Activated CD8-positive, alpha-beta memory T cell treated with anti-CD3 and anti-CD28 coated beads, Interleukin-2, amount 50 U/mL, for 24 hours (primary cell): Measurements from ENCODE around the gene PIK3CB.
"Not testable (repeated sequence)": the region's sequence is repeated elsewhere in the genome, so short reads cannot be mapped to it uniquely, and the experiment has no call there.

Experiments
- DNase-seq: peaks from one replicate; pipeline ENCODE4 v3.0.0-alpha.2; 2020; ENCODE audit errors: extremely low read depth

The PIK3CB gene

GRCh38 chr3:138803006-138803653, 31.6 kb downstream of the PIK3CB start:
- DNase-seq = no peak

GRCh38 chr3:138802223-138802622, 32.5 kb downstream of the PIK3CB start:
- not testable (repeated sequence) for DNase-seq

GRCh38 chr3:138801792-138802191, 32.9 kb downstream of the PIK3CB start:
- DNase-seq = no peak

- no peak for DNase-seq
Observed at GRCh38 chr3:138800248-138800647, 34.5 kb downstream of the PIK3CB start.

- DNase-seq = no peak
Observed at GRCh38 chr3:138799822-138800221, 34.9 kb downstream of the PIK3CB start.

- DNase-seq = no peak
Observed at GRCh38 chr3:138797508-138798038, 37.2 kb downstream of the PIK3CB start.

- DNase-seq = no peak
Observed at GRCh38 chr3:138796761-138797160, 38.0 kb downstream of the PIK3CB start.

- DNase-seq = no peak
Observed at GRCh38 chr3:138786788-138787271, 47.9 kb downstream of the PIK3CB start.

GRCh38 chr3:138785951-138786350, 48.8 kb downstream of the PIK3CB start:
- no peak for DNase-seq

- not testable (repeated sequence) for DNase-seq
Observed at GRCh38 chr3:138785362-138785857, 49.3 kb downstream of the PIK3CB start.

GRCh38 chr3:138782755-138783154, 52.0 kb downstream of the PIK3CB start:
- no peak for DNase-seq

- no peak for DNase-seq
Observed at GRCh38 chr3:138781012-138781470, 53.7 kb downstream of the PIK3CB start.

- DNase-seq = no peak
Observed at GRCh38 chr3:138778643-138779042, 56.1 kb downstream of the PIK3CB start.

- DNase-seq = no peak
Observed at GRCh38 chr3:138776961-138777360, 57.8 kb downstream of the PIK3CB start.

- no peak for DNase-seq
Observed at GRCh38 chr3:138775254-138775595, 59.5 kb downstream of the PIK3CB start.

GRCh38 chr3:138774529-138775253, 60.0 kb downstream of the PIK3CB start:
- no peak for DNase-seq

GRCh38 chr3:138771585-138771984, 63.1 kb downstream of the PIK3CB start:
- no peak for DNase-seq

GRCh38 chr3:138769616-138770015, 65.1 kb downstream of the PIK3CB start:
- DNase-seq = no peak

- DNase-seq = no peak
Observed at GRCh38 chr3:138768946-138769345, 65.8 kb downstream of the PIK3CB start.

- no peak for DNase-seq
Observed at GRCh38 chr3:138768125-138768524, 66.6 kb downstream of the PIK3CB start.

GRCh38 chr3:138767498-138768104, 67.1 kb downstream of the PIK3CB start:
- no peak for DNase-seq

GRCh38 chr3:138761002-138761401, 73.7 kb downstream of the PIK3CB start:
- no peak for DNase-seq
